COR-L47 (cell line): ENCODE results near the gene MATN1.
"Not testable (repeated sequence)": the region's sequence is repeated elsewhere in the genome, so short reads cannot be mapped to it uniquely, and the experiment has no call there.

Experiments used
- DNase-seq: peaks from one replicate; lab custom pipeline; 2025; lab: John Stamatoyannopoulos, UW

Gene MATN1, protein sequence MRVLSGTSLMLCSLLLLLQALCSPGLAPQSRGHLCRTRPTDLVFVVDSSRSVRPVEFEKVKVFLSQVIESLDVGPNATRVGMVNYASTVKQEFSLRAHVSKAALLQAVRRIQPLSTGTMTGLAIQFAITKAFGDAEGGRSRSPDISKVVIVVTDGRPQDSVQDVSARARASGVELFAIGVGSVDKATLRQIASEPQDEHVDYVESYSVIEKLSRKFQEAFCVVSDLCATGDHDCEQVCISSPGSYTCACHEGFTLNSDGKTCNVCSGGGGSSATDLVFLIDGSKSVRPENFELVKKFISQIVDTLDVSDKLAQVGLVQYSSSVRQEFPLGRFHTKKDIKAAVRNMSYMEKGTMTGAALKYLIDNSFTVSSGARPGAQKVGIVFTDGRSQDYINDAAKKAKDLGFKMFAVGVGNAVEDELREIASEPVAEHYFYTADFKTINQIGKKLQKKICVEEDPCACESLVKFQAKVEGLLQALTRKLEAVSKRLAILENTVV

DNA sequence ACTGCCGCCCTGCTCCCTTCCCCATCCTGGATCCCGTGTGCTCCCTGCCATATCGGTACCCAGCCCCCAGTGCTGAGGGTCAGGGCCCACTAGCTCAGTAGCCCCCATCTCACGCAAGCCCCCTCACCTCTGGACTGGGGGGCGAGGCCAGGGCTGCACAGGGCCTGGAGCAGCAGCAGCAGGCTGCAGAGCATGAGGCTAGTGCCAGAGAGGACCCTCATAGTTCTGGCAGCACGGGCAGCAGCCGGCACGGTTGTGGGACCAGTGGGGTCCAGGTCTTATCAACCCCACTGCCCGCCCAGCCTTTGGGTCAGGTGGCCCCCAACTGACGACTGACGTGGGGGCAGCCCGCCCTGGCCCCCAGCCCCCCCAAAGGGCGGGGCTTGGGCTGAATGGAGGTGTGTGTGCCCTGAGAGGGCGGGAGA, at the start of gene MATN1:
MATN1 (minus strand) TSS at position 255 of the 425 bp plus-strand sequence; CDS start at position 221, 34 bp downstream.
- DNase-seq = no peak

DNA sequence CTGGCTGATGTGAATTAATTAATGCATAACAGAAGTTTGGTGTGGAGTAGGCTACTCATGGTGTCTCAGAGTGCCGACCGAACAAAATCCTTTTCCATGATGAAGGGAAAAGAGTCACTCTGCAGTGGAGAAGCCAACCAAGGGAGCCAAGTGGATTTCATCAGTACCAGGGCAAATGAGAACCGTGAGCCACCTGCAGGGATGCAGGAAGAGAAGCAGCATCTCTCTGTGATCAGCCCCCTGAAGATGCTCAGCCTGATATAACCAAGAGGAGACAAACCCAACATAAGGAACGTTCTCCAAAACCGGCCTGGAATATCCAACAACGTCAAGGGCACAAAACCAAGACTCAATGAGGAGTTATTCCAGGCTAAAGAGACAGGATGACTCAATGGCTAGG, 47.6 kb upstream of the MATN1 start:
- DNase-seq = no peak

DNA sequence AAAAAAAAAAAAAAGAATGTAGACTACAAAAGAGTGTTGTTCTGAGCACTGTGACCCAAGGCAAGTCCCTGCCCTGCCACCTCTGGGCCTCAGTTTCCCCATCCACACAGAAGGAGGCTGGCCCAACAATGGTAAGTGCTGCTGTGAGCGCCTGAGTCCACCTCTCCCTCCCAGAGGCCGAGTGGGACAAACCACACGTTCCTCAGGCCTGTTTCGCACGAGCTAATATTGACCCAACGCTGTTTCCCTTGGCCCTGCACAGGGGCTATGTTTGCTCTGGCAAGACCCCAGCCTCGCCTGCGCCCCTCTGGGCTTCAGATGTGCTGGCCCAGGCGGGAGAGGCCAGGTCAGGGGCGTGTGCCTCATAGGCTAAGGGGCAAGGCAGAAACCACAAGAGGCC, 46.8 kb upstream of the MATN1 start:
- no peak for DNase-seq

DNA sequence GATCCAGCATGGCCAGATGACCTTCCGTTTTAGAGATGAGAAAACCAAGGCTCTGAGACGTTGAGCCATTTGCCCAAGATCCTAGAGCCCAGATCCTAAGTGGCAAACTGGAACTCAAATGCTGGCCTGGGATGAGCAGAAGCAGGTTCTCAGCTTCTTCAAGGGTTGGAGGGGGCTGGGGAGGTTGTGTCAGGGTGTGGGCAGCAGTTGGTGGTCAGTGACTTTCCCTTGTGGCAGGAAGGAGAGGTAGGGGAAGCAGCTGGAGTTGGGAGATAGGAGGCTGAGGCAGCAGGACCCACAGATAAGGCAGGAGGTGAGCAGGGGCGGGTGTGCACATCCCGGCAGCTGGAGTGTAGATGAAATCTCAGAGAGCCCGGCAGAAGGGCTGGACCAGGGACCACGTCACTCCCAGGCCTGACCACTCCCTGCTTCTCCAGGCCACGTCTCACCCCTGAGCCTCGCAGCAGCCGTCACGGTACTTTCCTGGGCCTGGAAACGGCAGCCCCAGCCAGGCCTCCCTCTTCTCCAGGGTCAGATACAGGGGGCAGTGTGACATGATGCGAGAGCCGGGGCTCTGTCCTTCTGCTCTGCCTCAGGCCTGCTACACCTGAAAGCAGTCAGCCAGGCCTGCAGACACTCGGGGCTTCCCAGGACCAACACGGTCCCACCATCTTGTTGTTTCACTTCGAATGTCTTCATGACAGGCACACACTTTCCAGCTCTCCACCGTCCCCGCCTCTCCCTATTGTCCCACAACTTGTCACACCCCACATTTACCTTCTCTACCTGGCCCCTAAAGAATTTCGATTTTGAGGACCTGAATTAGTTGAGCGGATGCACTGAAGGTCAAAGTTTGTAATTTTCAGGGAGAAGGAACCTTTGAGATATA, 45.7 kb upstream of the MATN1 start:
- no peak for DNase-seq

DNA sequence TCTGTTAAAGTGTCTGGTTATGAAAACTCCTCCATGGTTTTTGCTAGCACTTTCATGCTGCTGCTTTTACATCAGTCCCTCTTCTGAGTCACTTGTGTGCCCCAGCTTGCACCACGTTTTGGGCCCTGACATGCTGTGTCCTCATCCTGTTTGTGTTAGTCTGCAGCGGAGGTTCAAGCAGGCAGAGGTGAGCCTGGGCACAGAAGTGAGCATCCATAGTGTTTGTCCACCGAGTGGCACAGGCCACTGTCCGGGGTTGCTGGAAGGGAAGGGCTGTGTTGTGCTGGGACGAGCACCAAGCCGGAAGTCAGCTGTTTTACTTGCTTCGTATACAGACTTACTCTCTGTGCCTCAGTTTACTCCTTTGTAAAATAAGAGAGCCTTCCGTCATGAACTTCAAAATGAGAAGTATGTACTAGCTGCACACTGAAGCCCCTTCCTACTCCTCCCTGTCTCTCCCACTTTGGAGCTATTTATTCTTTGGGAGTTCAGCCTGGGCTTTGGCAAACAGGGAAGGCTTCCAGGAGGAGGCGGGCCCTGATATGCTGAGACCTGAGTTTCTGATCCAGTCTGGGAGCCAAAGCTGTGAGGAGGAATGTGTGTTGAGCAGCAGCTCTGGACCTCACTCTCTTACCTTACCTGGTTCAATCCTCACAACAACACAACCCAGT, 44.9 kb upstream of the MATN1 start:
- no peak for DNase-seq

DNA sequence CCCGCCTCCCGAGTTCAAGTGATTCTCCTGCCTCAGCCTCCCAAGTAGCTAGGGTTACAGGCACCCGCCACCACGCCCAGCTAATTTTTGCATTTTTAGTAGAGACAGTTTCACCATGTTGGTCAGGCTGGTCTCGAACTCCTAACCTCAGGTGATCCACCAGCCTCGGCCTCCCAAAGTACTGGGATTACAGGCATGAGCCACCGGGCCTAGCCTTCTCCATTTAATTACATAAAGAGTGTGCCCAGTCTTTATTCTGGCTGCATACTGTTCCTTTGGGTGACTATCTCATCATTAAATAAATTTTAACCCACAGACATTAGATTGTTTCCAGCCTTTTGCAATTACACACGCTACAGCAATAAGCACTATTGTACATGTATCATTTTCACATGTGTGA, 43.6 kb upstream of the MATN1 start:
- DNase-seq = not testable (repeated sequence)

DNA sequence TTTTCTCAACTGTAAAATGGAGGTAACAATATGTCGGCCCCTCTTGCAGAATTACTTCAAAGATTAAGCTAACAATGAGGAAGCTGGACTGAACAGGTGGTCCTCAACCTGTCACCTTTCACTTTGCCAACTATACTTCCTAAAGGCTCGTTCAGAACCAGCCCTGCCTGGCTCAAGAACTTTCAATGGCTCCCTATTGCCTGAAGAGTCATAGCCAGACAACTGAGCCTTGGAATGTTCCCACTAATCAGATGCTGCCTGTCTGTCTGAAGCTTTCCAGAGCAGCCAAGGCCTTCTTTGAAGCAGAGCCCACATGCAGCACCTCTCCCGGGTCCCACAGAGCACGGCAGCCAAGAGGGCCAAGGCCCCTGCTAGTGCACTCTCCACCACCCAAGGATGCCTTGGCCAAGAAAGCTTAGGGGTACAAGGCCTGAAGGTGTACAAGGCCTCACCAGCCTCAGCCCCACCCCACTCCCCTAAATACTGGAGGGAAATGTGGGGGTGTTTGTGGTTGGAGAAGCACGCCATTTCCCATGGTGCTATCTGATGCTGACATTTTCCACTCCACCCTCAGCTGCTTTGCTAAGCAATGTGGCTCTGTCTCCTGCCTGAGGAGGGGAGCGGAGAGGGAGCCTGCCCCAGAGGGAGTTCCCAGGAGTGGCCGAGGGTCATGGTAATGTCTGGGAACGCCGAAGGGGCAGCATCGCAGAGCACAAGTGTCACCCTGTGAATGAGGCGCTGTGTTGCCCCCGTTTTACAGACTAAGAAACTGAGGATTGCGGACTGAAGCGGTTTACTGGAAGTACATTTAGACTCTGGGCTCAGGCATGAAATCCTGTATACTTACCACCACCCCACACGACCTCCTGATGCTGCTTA, 42.4 kb upstream of the MATN1 start:
- no peak for DNase-seq

DNA sequence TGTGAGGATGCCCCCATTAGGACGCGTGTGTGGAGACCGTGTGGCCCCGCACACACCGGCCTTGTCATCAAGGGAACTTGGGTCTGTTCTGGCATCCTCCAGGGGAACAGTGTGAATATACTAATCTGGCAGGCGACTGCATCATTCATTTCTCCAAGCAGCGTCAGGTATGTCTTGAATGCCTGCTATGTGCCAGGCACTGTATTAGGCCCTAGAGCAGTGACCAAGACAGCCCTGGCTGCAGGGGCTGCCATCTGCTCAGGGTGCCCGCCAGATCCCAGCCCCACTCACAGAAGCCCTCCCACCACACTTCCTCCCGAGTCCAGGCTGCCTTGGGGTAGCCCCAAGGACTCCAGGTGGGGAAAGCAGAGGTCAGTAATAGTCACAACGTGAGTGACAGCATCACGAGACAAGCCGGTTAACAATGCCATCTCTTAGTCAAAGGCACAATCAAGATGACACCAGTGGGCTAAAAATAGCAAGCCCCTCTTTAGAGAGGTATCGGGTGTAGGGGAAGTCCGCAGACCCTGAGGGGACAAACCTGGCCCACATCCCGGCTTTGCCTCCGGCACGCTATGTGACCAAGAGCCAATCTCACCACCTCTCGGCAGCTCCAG, 41.7 kb upstream of the MATN1 start:
- no peak for DNase-seq

DNA sequence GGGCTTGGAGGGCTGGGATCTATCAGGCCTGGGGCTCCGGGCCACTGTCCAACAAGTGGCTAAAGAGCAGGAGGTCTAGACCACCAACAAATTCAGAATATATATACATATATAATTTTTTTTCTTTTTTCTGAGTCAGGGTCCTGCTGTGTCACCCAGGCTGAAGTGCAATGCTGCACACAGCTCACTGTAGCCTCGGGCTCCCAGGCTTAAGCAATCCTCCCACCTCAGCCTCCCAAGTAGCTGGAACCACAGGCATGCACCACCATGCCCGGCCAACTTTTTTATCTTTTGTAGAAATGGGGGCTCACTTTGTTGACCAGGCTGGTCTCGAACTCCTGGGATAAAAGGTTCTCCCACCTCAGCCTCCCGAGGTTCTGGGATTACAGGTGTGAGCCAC, 41.0 kb upstream of the MATN1 start:
- no peak for DNase-seq

DNA sequence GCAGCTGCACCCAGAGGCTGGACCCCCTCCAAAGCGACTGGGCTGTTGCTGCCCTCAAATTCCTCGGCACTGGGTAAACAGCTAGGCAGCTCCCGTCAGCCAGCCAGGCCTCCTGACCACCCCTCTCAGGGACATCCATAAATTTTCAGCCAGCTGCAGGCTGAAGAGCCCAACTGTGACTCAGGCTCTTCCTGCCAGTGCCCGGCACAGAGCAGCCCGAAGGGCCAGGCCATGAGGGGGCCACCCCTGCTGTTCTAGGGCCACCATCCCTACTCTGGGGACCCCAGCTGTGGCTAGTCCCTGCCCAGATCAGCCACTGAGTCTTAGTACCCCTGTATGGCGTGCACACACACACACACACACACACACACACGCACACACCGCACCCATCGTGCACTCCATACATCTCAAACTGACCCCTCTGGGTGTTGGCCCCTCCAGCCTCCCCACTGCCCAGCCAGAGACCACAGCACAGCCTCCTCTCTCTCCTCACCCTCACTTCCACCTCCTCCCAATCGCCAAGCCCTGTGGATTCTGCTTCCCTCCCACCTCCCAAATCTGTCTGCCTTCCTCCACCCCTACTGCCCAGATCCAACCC, 40.4 kb upstream of the MATN1 start:
- no peak for DNase-seq

DNA sequence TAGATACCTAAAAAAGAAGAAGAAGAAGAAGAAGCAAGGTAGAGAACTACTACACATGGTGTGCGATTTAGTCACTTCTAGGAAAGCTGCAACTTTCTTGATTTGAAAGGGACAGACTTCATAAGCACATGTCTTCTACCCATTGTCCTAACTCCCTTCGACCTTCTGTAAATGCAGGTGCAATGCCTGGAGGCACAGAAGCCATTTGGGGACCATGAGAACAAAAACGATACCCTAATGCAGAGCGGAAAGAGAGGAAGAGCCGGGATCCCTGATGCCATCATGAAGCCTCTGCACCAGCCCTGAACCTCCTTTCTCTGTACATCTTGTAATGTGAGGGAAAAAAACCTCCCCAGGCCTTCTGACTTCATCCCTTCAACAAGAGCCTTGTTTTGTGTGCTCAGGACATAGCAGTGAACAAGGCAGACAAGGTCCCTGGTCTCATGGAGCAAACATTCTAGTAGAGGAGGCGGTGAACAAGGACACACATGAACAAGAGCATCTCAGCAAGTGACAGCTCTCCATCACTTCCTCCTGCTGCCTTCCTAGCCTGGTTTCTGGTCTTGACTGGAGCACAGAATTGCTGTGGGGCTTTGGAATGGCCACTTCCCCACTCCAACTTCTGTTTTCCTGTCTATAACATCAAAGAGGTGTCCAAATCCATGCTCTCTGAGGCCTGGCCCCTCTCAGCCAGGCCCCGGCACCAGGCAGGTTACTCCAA, 39.7 kb upstream of the MATN1 start:
- no peak for DNase-seq

DNA sequence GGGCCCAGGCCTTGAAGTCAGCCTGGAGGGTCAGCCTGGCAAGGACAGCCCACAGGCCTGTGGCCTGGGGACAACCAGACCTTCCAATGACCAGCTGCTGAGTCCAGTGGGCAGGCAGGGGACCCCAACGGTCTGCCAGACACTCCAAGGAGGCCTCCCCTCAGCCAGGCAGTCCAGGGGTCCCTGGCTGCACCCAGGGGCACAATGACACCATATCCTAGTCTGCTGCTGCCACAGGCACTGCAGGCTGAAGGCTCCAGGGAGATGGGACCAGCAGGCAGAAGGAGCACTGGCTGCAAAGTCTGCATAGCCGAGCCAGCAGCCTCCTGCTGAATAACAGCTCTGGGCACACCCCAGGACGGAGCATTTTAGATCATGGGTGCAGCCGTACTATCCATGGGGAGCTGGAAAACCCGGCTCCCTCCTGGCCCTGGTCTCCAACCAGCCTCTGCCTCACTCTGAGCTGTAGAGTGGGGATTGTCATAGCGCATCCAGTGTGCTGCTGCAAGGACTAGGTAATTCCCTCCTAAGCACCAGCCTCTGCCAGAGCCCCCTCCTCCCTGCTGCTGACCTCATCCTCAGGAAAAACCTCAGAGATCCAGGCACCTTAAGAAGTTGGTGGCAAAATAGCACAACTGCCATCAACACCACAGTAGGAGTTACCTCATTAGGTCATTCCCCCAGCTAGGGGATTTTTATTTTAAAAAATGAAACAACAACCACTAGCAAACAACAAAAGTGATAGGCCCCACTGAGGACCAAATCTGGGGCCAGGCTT, 39.0 kb upstream of the MATN1 start:
- no peak for DNase-seq

DNA sequence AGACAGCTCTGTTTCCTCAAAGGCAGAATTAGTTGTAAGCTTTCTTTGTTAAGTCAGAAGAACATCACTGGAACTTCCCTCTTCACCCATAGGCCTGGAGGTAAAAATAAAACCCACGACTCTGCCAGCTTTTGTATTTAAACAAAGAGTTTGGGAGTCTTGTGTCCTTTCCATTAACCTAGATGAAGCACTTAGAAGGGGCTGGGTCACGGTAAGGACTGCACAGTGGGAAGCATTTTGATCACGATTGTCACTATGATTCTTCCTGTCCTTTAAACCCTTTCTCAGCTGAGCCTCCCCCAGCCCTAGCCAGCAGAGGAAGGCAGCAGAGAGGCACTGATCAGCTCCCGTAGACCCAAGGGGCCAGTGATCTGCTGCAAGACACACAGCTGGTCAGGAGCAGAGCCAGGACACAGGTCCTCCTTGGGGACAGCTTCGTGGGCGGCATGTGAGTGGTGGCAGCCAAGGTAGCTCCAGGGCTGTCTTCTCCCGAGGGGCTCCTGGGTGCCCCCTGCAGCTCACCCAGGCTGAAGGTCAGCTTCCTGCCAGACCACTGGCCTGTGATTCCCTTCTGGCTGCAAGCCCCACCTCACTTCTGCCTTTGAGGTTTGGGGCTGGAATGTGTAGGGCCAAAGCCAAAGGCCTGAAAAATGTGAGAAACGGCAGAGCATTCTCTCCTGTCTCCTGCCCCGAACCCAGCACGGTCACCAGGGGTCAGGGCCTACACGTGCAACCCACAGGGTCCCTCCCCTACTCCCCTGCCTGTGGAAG, 38.2 kb upstream of the MATN1 start:
- DNase-seq = no peak

DNA sequence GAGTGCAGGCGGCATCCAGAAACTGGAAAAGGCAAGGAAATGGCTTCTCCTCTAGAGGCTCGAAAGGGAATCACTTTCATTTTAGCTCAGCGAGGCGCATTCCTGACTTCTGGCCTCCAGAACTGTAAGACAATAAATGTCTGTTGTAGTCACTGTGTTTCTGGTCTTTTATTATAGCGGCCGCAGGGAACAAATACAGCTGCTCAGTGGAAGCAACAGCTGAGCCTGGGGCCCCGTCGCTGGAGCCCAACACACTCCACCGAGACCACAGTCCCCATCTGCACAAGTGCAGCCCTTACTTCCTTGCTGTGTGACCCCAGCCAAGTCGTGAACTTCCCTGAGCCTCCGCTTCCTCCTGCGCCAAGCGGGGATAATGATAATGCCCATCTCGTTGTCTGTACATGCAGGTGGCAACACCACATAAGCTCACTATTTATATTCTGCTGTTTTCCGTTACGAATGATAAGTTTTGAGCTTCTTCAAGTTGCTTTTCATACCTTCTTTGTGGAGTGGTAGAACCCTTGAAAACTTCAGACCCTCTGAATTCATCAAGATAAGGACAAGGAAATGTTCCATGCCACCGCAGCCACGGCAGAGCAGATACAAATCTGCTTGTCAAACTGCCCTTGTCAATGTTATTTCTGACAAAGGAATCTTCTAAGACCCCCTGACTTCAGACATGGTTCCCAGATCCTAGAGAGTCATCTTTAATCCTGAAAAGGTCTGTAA, 37.4 kb upstream of the MATN1 start:
- no peak for DNase-seq

DNA sequence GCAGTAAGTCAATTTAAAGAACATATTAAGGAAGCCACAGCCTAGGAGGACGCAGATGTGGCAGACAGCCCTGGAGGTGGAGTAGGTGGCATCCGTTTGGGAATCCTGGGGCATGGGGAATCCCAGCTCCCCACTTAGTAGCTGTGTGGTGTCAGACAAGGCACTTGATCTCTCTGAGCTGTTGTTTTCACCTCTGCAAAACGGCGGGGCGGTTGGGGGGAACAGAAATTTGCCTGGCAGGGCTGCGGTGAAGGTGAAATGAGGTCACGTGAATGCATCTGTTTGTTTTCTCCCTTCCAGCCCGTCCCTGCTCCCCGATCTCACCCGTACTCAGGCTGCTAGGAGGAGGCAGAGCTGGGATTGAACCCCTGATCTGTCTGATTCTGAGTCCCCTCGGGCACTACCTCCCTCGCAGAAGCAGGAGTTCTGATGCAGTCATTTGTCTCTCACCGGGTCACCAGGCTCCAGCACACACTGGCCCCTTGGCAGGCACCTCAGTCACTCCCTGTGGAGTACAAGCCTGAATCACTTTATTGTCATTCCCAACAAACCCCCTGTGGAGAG, 36.4 kb upstream of the MATN1 start:
- no peak for DNase-seq

DNA sequence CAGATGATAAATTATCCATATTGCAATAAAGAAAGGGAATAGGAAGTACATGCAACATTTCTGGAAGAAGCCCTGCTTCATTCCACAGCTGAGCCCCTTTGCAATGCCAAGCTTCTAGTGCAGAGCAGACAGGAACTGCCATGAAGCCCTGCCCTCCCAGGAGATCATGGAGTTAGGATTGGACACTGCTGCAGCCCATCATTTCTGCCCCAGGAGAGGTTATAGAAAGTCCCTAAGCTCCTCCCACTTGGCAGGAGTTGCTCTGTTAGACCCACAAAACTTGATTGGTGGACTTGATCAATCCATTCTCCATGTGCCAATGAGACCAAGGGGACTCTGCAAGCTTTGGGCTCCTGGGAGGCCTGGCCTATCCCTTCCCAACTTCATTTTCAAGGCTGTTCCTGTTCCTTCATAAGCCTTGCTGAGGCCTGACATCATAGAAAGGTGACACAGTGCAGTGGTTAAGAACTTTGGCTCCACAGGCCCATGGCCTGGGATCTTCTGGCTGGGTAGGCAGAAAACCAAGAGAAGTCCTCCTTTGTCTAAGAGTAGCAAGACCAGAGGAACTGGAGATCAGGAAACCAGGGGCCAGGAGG, 35.5 kb upstream of the MATN1 start:
- DNase-seq = no peak
